Colonic mucosa (tissue), 4 donors: Measurements from ENCODE around the gene BMP7. TPM values are rescaled to one million over a fixed set of nuclear protein-coding genes. Genes with fewer than 3 reads are reported as not detected.
"Not testable (repeated sequence)": the region's sequence is repeated elsewhere in the genome, so short reads cannot be mapped to it uniquely, and the experiment has no call there.

ENCODE experiments used
- DNase-seq: peaks from one replicate; pipeline ENCODE4 v3.0.0-alpha.2; 2020
- H3K27ac ChIP-seq: fragments of 200-600 bp; one replicate; pipeline ENCODE4 v1.8.0; 2021
- H3K27me3 ChIP-seq: fragments of 200-600 bp; one replicate; pipeline ENCODE4 v1.8.0; 2021
- H3K36me3 ChIP-seq: fragments of 200-600 bp; one replicate; pipeline ENCODE4 v1.8.0; 2021
- H3K4me1 ChIP-seq: fragments of 200-600 bp; one replicate; pipeline ENCODE4 v1.8.0; 2021; ENCODE audit warnings: mild to moderate bottlenecking
- H3K4me3 ChIP-seq: fragments of 200-600 bp; one replicate; pipeline ENCODE4 v1.8.0; 2021
- H3K9ac ChIP-seq, 2 donors: one replicate each; pipeline ENCODE4 v1.7.0; 2013; ENCODE audit warnings: control low read depth in 2 of 2, low read depth in 2 of 2, low read length in 2 of 2
- H3K9me3 ChIP-seq: fragments of 200-600 bp; one replicate; pipeline ENCODE4 v1.8.0; 2021
- CTCF ChIP-seq: fragments of 200-600 bp; IDR thresholded peaks from one replicate; pipeline ENCODE4 v1.8.0; 2022; ENCODE audit warnings: antibody characterized with exemption, mild to moderate bottlenecking
- intact Hi-C: fragments of 100-400 bp; cut with DNase I; formaldehyde crosslinking; loops from one replicate; pipeline ENCODE4 v1.14.1; 2022
- total RNA-seq, 2 donors: library from RNA; stranded (reverse); fragmentation: NEBNext Ultra II Directional in 1 of 2; extraction: Animal tissue kit (Norgen Biotek cat#: 25700) in 1 of 2; gene quantifications; one replicate each; pipeline ENCODE4 v1.2.1, GENCODE V29; 2021
- donor health status: healthy.
- donor health status: DM: no; HTN: no; CAD: no.
- donor health status: DM: no; HTN: no; CAD: no.

Gene BMP7
- total RNA-seq, 2 donors from 2014 or later: 1.3 to 3.2 TPM

GRCh38 chr20:57159945-57160610 lies 106.4 kb downstream of the BMP7 start:
- no peak for DNase-seq
- Histone ChIP-seq H3K27ac (no peak overlapping the region), H3K9me3 (no peaks in the 10 kb centered on the region), H3K4me1 (no peaks in the 10 kb centered on the region), H3K36me3 (no peaks in the 10 kb centered on the region), H3K9ac (no peak overlapping the region), H3K27me3 (no peaks in the 10 kb centered on the region), H3K4me3 (no peak overlapping the region)
- intact Hi-C loops: no loop called here
- no peak for TF ChIP-seq CTCF

- no peaks in the 10 kb centered on the region for H3K27me3 ChIP-seq
- H3K9ac ChIP-seq: no peak overlapping the region
- no peak for TF ChIP-seq CTCF
These were observed 107.1 kb downstream of the BMP7 start for GRCh38 chr20:57159193-57159851.

GRCh38 chr20:57158474-57158873 lies 108.0 kb downstream of the BMP7 start:
- Histone ChIP-seq H3K9ac (no peak overlapping the region), H3K27ac (no peak overlapping the region), H3K9me3 (no peaks in the 10 kb centered on the region), H3K36me3 (no peaks in the 10 kb centered on the region), H3K27me3 (no peaks in the 10 kb centered on the region), H3K4me1 (no peaks in the 10 kb centered on the region), H3K4me3 (no peak overlapping the region)
- intact Hi-C loops: no loop called here
- DNase-seq: no peak
- TF ChIP-seq CTCF: no peak

More at GRCh38 chr20:57159193-57159851, 107.1 kb downstream of the BMP7 start:
- DNase-seq: no peak
- H3K4me1 ChIP-seq: no peaks in the 10 kb centered on the region
- no peaks in the 10 kb centered on the region for H3K9me3 ChIP-seq
- intact Hi-C loops: no loop called here
- H3K27ac ChIP-seq: no peak overlapping the region
- no peak overlapping the region for H3K4me3 ChIP-seq
- H3K36me3 ChIP-seq: no peaks in the 10 kb centered on the region

- not testable (repeated sequence) for H3K4me1 ChIP-seq
These were observed 108.7 kb downstream of the BMP7 start for GRCh38 chr20:57157787-57158186.

GRCh38 chr20:57157106-57157691 lies 109.2 kb downstream of the BMP7 start:
- no peak for DNase-seq
- H3K36me3 ChIP-seq: no peaks in the 10 kb centered on the region
- H3K4me1 ChIP-seq: no peaks in the 10 kb centered on the region
- intact Hi-C loops: no loop called here
- no peaks in the 10 kb centered on the region for H3K9me3 ChIP-seq
- no peak overlapping the region for H3K27ac ChIP-seq
- H3K27me3 ChIP-seq: no peaks in the 10 kb centered on the region
- no peak for TF ChIP-seq CTCF
- no peak overlapping the region for H3K9ac ChIP-seq
- no peak overlapping the region for H3K4me3 ChIP-seq

More at GRCh38 chr20:57157787-57158186, 108.7 kb downstream of the BMP7 start:
- intact Hi-C loops, H3K4me3 ChIP-seq, DNase-seq, H3K9me3 ChIP-seq, H3K27me3 ChIP-seq, H3K36me3 ChIP-seq, H3K27ac ChIP-seq, H3K9ac ChIP-seq: not testable (repeated sequence)
